ENCODE data around the gene EVX1.

EVX1 gene

GRCh38 chr7:27250557-27251070 is 8.0 kb downstream of the EVX1 start:
- FAIRE-seq, result no peak

GRCh38 chr7:27251136-27251651 is 8.6 kb downstream of the EVX1 start:
- no peak for FAIRE-seq

- no peak for FAIRE-seq
These were observed 9.3 kb downstream of the EVX1 start for GRCh38 chr7:27251652-27252590.

- no peak for FAIRE-seq
These were observed 12.0 kb downstream of the EVX1 start for GRCh38 chr7:27254625-27255024.

- no peak for FAIRE-seq
These were observed 17.6 kb downstream of the EVX1 start for GRCh38 chr7:27260211-27260610.

GRCh38 chr7:27262121-27262520 is 19.5 kb downstream of the EVX1 start:
- no peak for FAIRE-seq

- FAIRE-seq, result no peak
These were observed 21.2 kb downstream of the EVX1 start for GRCh38 chr7:27263781-27264180.

GRCh38 chr7:27269455-27269854 is 26.9 kb downstream of the EVX1 start:
- FAIRE-seq, result no peak

GRCh38 chr7:27271384-27271783 is 28.8 kb downstream of the EVX1 start:
- no peak for FAIRE-seq

GRCh38 chr7:27277628-27278027 is 35.0 kb downstream of the EVX1 start:
- no peak for FAIRE-seq

- FAIRE-seq, result no peak
These were observed 41.0 kb downstream of the EVX1 start for GRCh38 chr7:27283558-27283957.

GRCh38 chr7:27295236-27295635 is 52.6 kb downstream of the EVX1 start:
- FAIRE-seq, result no peak

GRCh38 chr7:27297356-27297755 is 54.8 kb downstream of the EVX1 start:
- FAIRE-seq, result no peak
